Measurements from ENCODE around the gene HUNK.

HUNK gene

DNA sequence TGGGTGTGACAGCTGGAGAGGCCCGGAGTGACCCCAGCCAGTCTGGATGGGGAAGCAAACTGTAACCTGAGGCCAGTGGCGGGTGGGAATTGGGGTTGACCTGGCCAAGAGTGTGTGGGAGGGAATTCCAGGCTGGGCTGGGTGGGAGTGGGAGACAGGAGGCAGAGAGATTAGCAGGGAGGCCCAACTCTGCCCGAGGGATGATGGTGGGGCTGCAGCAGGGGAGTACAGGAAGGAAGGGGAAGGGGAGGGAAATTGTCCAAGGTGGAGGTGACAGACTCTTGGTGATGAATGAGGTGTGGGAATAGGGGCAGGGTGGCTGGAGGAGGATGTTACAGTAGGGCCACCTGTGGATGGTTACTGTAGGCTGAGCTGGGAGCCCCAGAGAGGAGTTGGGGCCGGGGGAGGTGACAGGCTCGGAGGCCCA, 40.4 kb downstream of the HUNK start:
- no peak overlapping the region for H3K27ac ChIP-seq
- no peak for TF ChIP-seq CTCF (IDR thresholded peaks at IDR 0.05)
- no peak for TF ChIP-seq ZFX (IDR thresholded peaks at IDR 0.05; ENCODE audit: borderline replicate concordance)

DNA sequence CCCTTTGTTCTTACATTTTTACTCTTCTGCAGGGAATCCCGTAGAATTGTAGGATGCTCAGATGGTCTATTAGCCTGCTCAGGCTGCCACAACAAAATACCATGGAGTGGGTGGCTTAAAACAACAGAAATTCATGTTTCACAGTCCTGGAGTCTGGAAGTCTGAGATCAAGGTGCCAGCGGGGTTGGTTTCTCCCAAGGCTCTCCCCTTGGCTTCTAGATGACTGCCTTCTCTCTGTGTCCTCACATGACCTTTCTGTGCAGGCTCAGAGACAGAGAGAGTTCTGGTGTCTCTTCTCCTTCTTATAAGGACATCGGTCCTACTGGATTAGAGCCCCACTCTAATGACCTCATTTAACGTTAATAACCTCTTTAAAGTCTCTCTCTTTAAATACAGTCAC, 41.7 kb downstream of the HUNK start:
- TF ChIP-seq ZFX (IDR thresholded peaks at IDR 0.05; ENCODE audit: borderline replicate concordance) (no peak), CTCF (IDR thresholded peaks at IDR 0.05) (no peak)
- H3K27ac ChIP-seq: no peak overlapping the region

- TF ChIP-seq CTCF (IDR thresholded peaks at IDR 0.05): no peak
- no peak for TF ChIP-seq ZFX (IDR thresholded peaks at IDR 0.05; ENCODE audit: borderline replicate concordance)
- H3K27ac ChIP-seq: no peak overlapping the region
Observed at GRCh38 chr21:31915566-31915965, 42.7 kb downstream of the HUNK start.

- TF ChIP-seq ZFX (IDR thresholded peaks at IDR 0.05; ENCODE audit: borderline replicate concordance): no peak
- TF ChIP-seq CTCF (IDR thresholded peaks at IDR 0.05): no peak
- no peak overlapping the region for H3K27ac ChIP-seq
Observed at GRCh38 chr21:31917108-31917507, 44.3 kb downstream of the HUNK start.

- TF ChIP-seq CTCF (IDR thresholded peaks at IDR 0.05) (no peak), ZFX (IDR thresholded peaks at IDR 0.05; ENCODE audit: borderline replicate concordance) (no peak)
- H3K27ac ChIP-seq: no peak overlapping the region
Observed at GRCh38 chr21:31918250-31918775, 45.5 kb downstream of the HUNK start.

DNA sequence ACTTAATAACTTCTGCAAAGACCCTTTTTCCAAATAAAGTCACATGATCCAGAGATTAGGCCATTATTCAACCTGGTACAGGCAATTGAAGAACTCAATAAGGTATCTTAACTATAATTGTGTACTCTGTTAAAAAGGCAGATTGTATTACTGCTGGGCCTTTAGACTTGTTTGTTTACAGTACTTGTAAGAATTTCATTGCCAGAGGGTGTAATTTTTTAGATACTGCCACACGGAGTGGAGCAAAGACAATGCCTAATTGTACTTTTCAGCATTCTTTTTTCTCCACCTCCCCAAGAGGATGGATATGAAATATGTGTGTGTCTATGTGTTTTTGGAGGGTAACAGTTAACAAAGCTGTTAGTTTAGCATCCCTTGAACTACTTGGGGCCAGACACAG, 47.5 kb downstream of the HUNK start:
- no peak overlapping the region for H3K27ac ChIP-seq
- TF ChIP-seq CTCF (IDR thresholded peaks at IDR 0.05) (no peak), ZFX (IDR thresholded peaks at IDR 0.05; ENCODE audit: borderline replicate concordance) (no peak)

DNA sequence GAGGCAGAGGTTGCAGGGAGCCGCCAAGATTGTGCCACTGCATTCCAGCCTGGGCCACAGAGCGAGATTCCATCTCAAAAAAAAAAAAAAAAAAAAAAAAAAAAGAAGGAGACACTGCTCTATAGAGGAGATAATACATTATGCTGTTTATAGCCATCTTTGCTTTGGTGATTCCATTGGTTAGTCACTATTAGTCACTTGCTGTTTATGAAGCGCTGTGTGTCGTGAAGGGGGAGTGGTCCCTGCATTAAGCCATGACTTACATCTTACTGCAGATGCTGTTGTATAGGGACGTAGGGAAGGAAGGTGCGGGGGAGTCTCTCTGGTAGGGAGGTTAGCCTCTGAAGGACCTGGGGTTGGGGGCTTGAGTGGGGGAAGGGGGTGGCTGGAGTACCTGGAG, 48.3 kb downstream of the HUNK start:
- no peak overlapping the region for H3K27ac ChIP-seq
- TF ChIP-seq CTCF (IDR thresholded peaks at IDR 0.05) (no peak), ZFX (IDR thresholded peaks at IDR 0.05; ENCODE audit: borderline replicate concordance) (no peak)

All from 22Rv1 (cell line).